Esophagus squamous epithelium (tissue), 4 donors: ENCODE data around the gene MIA.

Source experiments
- POLR2A ChIP-seq, 4 donors: fragments of 450-650 bp; IDR thresholded peaks; one replicate each; pipeline ENCODE4 v1.6.1; 2017; ENCODE audit warnings: antibody characterized with exemption in 4 of 4, mild to moderate bottlenecking in 4 of 4, moderate library complexity in 3 of 4
- TF ChIP-seq, protein P1 (sequence below), 6 experiments: fragments of 450-650 bp in 4 of 6; fragments of 200-600 bp in 2 of 6; sonication (generic) in 2 of 6; IDR thresholded peaks; one replicate each; pipeline ENCODE4 v1.5.1; 2016 to 2019; ENCODE audit warnings: antibody characterized with exemption in 6 of 6, mild to moderate bottlenecking in 4 of 6, moderate library complexity in 4 of 6

DNA sequence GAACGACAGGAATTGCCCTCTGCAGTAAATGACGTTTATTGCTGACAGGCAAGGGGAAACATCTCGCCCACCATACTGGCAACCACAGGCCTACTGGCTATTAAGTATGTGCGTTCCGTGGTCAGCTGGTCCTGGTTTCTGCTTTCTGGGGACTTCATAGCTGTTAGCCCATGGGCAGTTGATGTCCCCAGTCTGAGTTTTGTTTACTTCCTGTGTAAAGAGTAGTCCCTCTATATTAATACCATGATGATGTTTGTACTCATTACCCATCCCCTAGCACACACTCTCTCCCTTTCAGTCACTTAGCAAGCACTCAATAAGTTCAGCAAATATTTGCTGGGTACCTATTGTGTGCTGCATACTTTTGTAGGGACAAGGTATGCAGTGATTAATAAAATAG lies 6.5 kb upstream of the MIA start:
- TF ChIP-seq POLR2A (IDR thresholded peaks at IDR 0.05): no peak
- TF ChIP-seq, protein P1, sequence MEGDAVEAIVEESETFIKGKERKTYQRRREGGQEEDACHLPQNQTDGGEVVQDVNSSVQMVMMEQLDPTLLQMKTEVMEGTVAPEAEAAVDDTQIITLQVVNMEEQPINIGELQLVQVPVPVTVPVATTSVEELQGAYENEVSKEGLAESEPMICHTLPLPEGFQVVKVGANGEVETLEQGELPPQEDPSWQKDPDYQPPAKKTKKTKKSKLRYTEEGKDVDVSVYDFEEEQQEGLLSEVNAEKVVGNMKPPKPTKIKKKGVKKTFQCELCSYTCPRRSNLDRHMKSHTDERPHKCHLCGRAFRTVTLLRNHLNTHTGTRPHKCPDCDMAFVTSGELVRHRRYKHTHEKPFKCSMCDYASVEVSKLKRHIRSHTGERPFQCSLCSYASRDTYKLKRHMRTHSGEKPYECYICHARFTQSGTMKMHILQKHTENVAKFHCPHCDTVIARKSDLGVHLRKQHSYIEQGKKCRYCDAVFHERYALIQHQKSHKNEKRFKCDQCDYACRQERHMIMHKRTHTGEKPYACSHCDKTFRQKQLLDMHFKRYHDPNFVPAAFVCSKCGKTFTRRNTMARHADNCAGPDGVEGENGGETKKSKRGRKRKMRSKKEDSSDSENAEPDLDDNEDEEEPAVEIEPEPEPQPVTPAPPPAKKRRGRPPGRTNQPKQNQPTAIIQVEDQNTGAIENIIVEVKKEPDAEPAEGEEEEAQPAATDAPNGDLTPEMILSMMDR (IDR thresholded peaks at IDR 0.05): no peak
